Islet precursor cell (in vitro differentiated cells): Measurements from ENCODE around the gene FDX2.
"Not testable (repeated sequence)": the region's sequence is repeated elsewhere in the genome, so short reads cannot be mapped to it uniquely, and the experiment has no call there.

Experiments used
- DNase-seq: peaks from one replicate; pipeline ENCODE4 v3.0.0-alpha.2; 2018

FDX2 gene

GRCh38 chr19:10315335-10316214 is at the start of gene FDX2:
Gene FDX2 (minus strand): TSS chr19:10316015. CDS start chr19:10315996, 19 bp downstream.
- peak; percentile 91 for DNase-seq

DNA sequence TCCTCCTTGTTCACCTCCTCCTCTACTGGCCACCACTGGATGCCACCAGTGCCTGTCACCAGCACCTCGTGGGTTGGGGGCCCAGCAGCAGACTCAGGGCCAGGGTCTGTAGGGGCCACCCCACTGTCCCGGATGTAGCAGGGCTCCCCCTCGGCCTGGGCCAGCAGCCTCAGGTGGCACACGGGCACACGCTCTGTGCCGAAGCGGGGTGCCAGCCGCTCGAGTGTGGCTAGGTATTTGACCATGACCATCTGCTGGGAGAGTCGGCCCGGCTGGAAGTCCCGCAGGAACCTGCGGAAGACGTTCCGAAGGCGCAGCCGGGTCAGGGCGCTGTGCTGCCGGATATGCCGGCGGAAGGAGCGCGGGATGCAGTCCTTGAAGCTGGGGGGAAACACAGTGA is 49.7 kb upstream of the FDX2 start:
- DNase-seq: no peak

DNA sequence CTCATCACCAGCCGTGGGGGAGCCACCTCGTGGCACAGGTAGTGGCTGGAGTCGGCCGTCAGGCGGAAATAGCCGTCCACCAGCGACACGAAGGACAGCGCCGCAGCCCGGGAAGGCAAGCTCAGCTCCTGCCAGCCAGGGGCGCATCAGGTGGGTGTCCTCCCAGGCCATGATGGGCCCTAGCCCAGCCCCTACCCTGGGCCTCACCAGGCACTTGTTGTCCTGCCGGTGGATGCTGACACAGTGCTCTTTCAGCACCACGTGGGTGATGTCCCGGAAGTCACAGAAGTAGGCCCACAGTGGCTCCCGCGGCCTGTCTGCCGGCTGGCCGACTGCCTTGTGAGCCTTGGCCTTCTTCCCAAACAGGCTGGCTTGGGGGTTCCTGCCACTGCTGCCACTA is 48.8 kb upstream of the FDX2 start:
- no peak for DNase-seq

- DNase-seq: peak; percentile 71
Measured at GRCh38 chr19:10363789-10364281, 48.0 kb upstream of the FDX2 start.

- no peak for DNase-seq
Measured at GRCh38 chr19:10362259-10362658, 46.4 kb upstream of the FDX2 start.

DNA sequence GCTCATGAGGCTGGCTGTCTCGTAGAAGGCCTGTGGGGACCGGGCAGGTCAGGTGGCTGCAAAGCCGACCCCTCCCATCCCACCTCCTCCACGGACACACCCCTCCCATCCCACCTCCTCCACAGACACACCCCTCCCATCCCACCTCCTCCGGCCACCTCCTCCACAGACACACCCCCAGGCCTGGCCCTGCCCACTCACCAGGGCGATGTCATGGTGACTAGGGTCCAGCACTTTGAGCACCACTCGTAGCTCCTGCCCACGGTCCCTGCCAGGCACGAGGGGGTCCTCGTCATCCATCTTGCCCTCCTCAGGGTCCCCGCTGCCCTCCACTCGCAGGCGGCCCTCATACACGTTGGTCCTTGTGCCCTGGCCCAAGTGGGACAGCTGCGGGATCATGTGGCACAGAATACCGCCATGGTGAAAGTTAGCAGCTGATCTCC is 45.8 kb upstream of the FDX2 start:
- DNase-seq: no peak

DNA sequence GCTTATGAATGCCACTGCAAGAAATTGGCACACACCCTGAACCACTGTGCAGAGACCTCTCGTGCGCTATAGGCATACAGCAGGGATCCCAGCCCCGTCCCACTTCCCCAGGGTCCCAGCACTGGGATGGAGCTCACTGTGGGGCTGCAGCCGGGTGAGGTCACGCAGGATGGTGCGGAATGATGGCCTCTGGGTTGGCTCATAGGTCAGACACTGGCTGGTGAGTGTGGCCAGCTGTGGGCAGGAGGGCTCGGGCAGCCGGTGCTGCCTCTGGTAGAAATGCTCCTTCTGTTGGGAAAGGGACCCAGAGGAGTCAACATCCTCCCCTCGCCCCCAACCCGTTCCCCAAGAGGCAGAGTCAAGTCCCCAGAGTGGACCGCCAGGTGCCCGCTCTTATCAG is 40.6 kb upstream of the FDX2 start:
- DNase-seq: no peak

DNA sequence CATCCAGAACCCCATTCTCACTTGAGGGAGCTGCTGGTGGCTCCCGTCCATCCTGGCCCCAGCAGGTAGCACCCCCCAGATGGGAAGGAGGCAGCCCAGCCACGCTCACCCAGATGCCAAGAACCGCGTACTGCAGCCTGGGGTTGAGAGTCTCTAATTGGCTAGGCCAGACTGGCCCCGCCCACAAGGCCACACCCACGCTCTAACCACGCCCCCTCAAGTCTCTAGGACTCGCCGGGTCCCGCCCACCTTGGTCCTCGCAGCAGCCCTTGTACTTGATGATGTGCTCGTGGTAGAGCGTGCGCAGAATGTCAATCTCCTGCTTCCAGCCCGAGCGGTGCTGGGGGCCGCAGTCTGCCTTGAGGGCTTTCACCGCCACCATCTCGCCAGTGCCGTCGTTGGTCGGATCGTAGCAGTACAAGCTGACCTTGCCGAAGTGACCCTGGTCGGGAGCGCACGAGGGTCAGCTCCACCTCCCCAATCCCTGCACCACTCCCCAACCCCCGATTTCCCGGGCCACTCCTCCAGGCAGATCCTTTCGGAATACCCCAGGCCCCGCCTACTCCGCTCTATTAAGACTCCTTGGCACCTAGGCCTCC is 38.1 kb upstream of the FDX2 start:
- DNase-seq: peak; percentile 96

- DNase-seq: peak; percentile 97
Measured at GRCh38 chr19:10352764-10353671, 37.2 kb upstream of the FDX2 start.

DNA sequence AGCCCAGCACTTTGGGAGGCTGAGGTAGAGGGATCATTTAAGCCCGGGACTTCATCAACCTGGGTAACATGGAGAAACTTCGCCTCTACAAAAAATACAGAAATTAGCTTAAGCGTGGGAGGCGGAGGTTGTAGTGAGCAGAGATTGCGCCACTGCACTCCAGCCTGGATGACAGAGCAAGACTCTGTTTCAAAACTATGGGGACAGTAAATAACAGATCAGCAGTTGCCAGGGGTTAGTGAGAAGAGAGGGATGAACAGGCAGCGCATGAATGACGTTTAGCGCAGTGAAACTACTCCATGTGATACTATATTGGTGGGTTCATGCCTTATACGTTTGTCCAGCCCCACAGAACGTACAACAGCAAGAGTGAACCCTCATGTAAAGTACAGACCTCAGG is 30.7 kb upstream of the FDX2 start:
- DNase-seq: no peak

DNA sequence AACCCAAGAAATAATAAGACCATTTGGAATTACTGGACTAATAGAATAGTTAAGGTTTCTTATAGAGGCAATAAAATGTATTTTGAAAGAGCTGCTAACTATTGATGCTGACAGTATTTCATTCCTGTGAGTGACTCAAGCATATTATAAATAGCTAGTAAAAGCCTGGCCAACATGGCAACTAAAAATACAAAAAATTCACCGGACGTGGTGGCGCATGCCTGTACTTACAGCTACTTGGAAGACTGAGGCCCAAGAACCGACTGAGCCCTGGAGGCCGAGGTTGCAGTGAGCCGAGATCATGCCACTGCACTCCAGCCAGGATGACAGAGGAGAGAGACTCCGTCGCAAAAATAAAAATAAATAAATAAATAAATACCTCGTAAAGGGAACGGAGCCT is 29.0 kb upstream of the FDX2 start:
- no peak for DNase-seq

GRCh38 chr19:10343495-10343894 is 27.7 kb upstream of the FDX2 start:
- DNase-seq: no peak

DNA sequence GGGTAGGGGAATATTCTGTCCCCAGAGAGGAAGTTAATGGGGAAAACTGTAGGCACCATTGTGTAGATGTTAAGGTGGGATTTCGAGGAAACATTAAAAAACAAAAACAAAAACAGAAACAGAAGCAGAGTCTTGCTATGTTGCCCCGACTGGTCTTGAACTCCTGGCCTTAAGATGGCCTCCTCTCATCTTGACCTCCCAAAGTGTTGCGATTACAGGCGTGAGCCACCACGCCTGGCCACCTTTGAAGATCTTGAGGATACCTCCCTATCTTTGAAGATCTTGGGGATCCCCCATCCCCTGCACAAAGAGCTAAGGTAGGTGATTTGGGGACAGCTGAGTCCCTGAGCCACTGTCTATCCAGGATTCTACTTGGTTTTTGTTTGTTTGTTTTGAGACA is 24.2 kb upstream of the FDX2 start:
- DNase-seq: no peak

DNA sequence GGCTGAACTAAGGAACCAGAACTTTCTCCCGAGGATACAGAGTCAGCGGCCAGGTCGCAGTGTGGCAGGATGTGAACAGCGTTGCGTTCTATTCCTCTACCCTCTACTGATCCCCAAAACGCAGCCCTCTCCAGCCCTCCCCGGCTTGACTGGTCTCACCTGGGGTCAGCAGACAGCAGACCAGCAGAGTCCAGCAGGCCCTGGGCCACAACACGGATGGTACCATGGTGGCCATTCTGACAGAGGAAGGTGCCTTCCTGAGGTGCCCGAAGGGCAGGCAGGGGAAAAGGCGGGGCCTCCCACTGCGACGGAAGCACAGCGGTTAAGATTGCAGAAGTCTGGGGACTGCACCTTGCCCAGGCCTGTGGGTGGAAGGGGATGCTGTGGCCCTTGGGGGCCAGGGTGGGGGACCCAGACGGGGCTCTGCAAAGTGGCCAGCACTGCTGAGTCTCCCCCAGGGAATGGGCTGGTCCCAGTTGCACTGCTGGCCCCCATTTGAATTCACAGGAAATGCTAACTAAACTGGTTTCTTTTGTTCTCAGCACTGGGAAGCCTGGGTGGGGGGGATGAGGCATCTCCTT is 23.7 kb upstream of the FDX2 start, which contains the start of gene ICAM3:
Gene ICAM3 (minus strand): TSS at position 245 of the 581 bp plus-strand sequence. CDS start 10 bp downstream, at position 235.
- no peak for DNase-seq

DNA sequence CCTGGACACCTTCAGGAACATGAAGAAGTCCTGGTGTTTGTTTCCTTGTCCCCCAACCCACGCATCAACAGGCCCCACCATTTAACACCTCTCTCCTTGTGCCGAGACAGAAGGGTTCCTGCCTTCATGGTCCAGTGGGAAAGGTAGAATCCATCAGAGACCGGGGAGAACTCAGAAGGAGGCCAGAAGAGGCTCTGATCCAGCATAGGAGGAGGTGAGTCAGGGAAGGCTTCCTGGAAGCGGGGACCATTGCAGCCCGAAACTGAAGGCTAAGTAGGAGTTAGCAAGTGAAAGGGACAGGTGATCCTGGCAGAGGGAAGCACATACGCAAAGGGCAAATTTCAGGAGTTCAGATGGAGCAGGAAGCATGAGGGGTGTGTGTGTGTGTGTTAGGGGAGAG is 23.1 kb upstream of the FDX2 start:
- DNase-seq: no peak

- DNase-seq: not testable (repeated sequence)
Measured at GRCh38 chr19:10336725-10337124, 20.9 kb upstream of the FDX2 start.

DNA sequence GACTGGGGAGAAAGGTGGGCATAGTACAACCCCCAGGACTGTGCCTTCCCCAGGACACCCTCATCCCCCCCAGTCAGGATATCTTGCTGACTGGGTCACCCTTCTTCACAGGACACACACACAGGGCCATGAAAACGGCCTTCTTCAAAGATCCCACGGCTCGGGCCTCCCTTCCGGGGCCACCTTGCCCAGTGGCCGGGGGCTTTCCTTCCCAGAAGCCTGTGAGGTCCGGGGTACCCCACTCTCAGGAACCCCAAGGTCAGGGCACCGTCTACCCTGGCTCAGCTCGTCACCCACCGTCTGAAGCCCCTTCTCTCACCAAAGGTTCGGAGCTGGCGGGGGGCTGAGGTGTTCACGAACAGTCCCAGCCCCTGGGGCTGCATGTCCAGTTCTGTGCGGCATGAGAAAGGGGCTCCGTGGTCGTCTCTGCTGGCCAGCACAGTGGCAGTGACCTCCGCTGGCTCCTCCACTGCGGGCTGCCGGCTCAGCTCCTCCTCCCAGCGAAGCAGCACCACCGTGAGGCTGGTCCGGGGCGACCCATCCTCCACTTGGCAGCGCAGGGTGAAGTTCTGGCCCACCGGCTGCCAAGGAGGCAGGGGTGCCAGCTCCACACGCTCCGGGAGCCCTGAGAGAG is 19.7 kb upstream of the FDX2 start:
- no peak for DNase-seq

GRCh38 chr19:10334588-10335351 is 19.0 kb upstream of the FDX2 start:
- DNase-seq: peak; percentile 99

DNA sequence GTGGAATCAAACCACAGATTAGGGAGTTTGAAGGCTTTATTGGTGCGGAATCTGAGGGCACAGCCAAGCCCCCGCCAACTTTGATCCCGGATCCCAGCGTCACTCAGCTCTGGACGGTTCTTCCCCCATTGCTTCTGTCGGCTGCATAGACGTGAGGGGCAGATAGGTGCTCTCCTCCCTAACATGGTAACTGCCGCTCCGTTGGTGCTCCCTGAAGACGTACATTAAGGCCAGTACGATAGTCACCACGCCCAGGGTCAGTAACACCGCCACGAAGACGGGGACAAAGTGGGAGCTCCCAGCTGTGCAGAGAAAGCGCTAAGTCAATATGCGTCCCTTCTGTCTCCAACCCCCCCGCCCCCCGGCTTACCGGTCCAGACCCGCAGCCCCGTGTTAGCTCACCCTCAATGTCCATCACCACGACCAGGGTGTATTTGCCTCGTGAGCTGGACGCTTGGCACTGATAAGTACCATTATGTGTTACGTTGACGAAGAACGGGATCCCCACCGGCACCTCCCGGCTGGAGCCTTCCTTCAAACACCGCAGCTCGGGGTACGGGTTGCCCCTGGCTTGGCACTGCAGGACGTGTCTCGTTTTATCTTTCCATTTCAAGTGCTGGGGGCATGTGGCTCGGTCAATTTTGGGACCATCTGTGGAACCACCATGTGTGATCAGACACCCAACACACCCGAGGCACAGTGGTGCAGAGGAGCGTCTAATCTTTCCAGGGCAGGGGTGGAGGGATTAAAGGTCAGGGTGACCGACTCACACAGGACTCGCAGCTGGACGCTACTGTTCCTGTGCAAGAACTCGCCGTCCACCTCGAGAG is 18.2 kb upstream of the FDX2 start:
- DNase-seq: no peak
